Hepatocyte (in vitro differentiated cells): ENCODE measurements around the gene CD79B. TPM values are rescaled to one million over a fixed set of nuclear protein-coding genes. Genes with fewer than 3 reads are reported as not detected.

Source experiments
- DNase-seq: peaks from one replicate; pipeline ENCODE4 v3.0.0-alpha.2; 2016; ENCODE audit warnings: low spot score
- H2AFZ ChIP-seq: fragments of 200-600 bp; sonication (generic); 2 replicates; pipeline ENCODE4 v1.6.0; 2016; ENCODE audit warnings: antibody characterized with exemption, mild to moderate bottlenecking
- H3K27ac ChIP-seq: fragments of 200-600 bp; sonication (generic); 2 replicates; pipeline ENCODE4 v1.5.1; 2016; ENCODE audit warnings: mild to moderate bottlenecking
- H3K27me3 ChIP-seq: fragments of 200-600 bp; sonication (generic); 2 replicates; pipeline ENCODE4 v1.6.1; 2016
- H3K36me3 ChIP-seq: fragments of 200-600 bp; sonication (generic); replicated peaks from 2 replicates; pipeline ENCODE4 v1.5.1; 2016; ENCODE audit warnings: low read depth; ENCODE audit not compliant: insufficient read depth
- H3K4me1 ChIP-seq: fragments of 200-600 bp; sonication (generic); 2 replicates; pipeline ENCODE4 v1.5.1; 2016; ENCODE audit warnings: mild to moderate bottlenecking, moderate library complexity; ENCODE audit not compliant: insufficient read depth
- H3K4me2 ChIP-seq: fragments of 200-600 bp; sonication (generic); 2 replicates; pipeline ENCODE4 v1.6.0; 2016
- H3K4me3 ChIP-seq: fragments of 200-600 bp; sonication (generic); 2 replicates; pipeline ENCODE4 v1.5.1; 2016; ENCODE audit warnings: mild to moderate bottlenecking
- H3K79me2 ChIP-seq: fragments of 200-600 bp; sonication (generic); 2 replicates; pipeline ENCODE4 v1.6.0; 2017; ENCODE audit warnings: mild to moderate bottlenecking
- H3K9me2 ChIP-seq: fragments of 200-600 bp; sonication (generic); replicated peaks from 2 replicates; pipeline ENCODE4 v1.6.0; 2017; ENCODE audit warnings: mild to moderate bottlenecking; ENCODE audit not compliant: insufficient read depth
- H3K9me3 ChIP-seq: fragments of 200-600 bp; sonication (generic); 2 replicates; pipeline ENCODE4 v1.5.1; 2016; ENCODE audit warnings: low read depth, mild to moderate bottlenecking
- H4K20me1 ChIP-seq: fragments of 200-600 bp; sonication (generic); 2 replicates; pipeline ENCODE4 v1.6.0; 2016; ENCODE audit warnings: mild to moderate bottlenecking; ENCODE audit not compliant: insufficient read depth, poor library complexity, severe bottlenecking
- EZH2 ChIP-seq: fragments of 200-600 bp; sonication (generic); IDR thresholded peaks from 2 replicates; pipeline ENCODE4 v1.6.1; 2016; ENCODE audit warnings: antibody characterized with exemption, mild to moderate bottlenecking, borderline replicate concordance
- EZH2phosphoT487 ChIP-seq: fragments of 200-600 bp; sonication (generic); IDR thresholded peaks from one replicate; pipeline ENCODE4 v1.6.1; 2018; ENCODE audit warnings: antibody characterized with exemption, mild to moderate bottlenecking, low read depth, moderate library complexity; ENCODE audit not compliant: unreplicated experiment, severe bottlenecking
- WGBS: methylation state at CpG from one replicate; pipeline ENCODE4 v1.1.6; 2016; ENCODE audit warnings: low lambda C conversion rate; ENCODE audit errors: missing lambda C conversion rate; 5-methylcytosine and 5-hydroxymethylcytosine counted together
- polyA plus RNA-seq: library from polyadenylated mRNA; unstranded; fragments of >200 nt; fragmentation: Nextera tagmentation; extraction: Ambion mirVana; gene quantifications from 2 replicates; pipeline ENCODE4 v1.2.1, GENCODE V29; 2016
- total RNA-seq: library from RNA; depleted of rRNA; stranded (reverse); fragments of >200 nt; gene quantifications from 2 replicates; pipeline ENCODE4 v1.2.3, GENCODE V29; 2014
- TF ChIP-seq, protein P1 (sequence below): fragments of 200-600 bp; sonication (generic); IDR thresholded peaks from 2 replicates; pipeline ENCODE4 v1.5.1; 2016; ENCODE audit warnings: antibody characterized with exemption, mild to moderate bottlenecking; ENCODE audit not compliant: poor library complexity

Gene CD79B
- total and polyA plus RNA-seq, 2 experiments from 2014 or later: 0.57 to 1.2 TPM

DNA sequence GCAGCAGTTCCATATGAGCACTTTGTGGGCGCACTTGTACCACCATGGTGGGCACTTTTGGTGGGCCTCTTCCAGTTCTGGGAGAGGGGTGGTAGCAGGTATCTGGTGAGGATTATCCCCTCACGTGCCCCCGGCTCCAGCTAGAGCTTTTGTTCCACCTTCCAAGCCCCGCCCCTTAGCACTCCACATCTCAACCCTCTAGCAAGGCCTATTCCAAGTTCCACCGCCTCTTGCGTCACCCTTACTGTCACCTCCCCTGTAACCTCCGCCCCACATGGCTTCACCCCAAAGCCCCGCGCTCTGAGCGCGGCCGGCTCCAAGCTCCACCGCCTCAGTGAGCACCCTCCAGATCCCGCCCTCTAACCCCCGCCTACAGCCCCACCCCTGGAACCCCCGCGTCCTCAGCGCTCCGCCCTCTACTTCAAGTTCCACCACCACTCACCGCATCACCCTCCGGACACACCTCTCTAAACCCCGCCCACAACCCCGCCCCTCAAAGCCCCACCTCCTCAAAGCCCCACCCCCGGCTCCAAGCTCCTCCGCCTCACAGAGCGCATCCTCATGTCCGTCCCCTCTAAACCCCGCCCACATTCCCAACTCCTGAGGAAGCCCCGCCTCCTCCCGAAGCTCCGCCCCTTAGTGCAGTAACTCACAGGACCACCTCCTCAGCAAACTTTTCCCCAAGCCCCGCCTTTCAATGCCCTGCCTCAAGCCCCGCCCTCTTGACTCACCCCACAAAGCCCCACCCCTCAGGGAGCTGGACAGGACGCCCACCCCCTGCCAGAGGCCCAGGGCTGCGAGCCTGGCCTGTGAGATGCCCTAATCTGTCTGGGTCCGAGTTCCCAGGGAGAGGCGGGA lies 29.5 kb upstream of the CD79B start:
- 28% methylated on average over 13 of the region's 37 CpGs for WGBS
- Histone ChIP-seq H4K20me1 (no peaks in the 10 kb centered on the region), H3K36me3 (no peaks in the 10 kb centered on the region), H2AFZ (no peak overlapping the region), H3K9me3 (no peaks in the 10 kb centered on the region), H3K4me1 (no peaks in the 10 kb centered on the region), H3K27me3 (peaks cover 3% of the 10 kb centered on the region), H3K79me2 (no peaks in the 10 kb centered on the region), H3K4me3 (no peak overlapping the region), H3K9me2 (no peaks in the 10 kb centered on the region), H3K4me2 (peak overlapping the region; percentile 63), H3K27ac (no peak overlapping the region)
- peak; percentile 80 for DNase-seq
- TF ChIP-seq EZH2phosphoT487: no peak
- TF ChIP-seq, protein P1, sequence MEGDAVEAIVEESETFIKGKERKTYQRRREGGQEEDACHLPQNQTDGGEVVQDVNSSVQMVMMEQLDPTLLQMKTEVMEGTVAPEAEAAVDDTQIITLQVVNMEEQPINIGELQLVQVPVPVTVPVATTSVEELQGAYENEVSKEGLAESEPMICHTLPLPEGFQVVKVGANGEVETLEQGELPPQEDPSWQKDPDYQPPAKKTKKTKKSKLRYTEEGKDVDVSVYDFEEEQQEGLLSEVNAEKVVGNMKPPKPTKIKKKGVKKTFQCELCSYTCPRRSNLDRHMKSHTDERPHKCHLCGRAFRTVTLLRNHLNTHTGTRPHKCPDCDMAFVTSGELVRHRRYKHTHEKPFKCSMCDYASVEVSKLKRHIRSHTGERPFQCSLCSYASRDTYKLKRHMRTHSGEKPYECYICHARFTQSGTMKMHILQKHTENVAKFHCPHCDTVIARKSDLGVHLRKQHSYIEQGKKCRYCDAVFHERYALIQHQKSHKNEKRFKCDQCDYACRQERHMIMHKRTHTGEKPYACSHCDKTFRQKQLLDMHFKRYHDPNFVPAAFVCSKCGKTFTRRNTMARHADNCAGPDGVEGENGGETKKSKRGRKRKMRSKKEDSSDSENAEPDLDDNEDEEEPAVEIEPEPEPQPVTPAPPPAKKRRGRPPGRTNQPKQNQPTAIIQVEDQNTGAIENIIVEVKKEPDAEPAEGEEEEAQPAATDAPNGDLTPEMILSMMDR: no peak
- no peak for TF ChIP-seq EZH2

DNA sequence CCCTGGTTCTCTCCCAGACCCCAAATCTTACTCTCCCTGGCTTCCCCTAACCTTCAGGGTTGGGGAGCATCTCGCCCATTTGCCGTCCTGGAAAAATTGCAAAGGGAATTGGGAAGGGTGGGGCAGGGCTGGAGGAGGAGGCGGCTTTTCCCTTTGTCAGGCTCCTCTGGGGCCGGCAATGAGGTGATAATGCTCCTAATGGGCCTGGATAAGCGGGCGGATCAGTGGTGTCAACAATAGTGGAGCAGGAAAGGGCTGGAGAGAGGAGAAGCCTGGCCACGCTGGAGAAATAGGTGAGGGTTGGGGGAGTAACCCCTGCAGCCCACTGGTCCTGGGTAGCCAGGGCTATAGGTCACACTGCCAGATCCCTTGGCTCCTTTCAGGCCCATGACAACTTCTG lies 28.3 kb upstream of the CD79B start:
- Histone ChIP-seq H3K79me2 (no peaks in the 10 kb centered on the region), H3K27ac (no peak overlapping the region), H3K27me3 (peaks cover 3% of the 10 kb centered on the region), H3K9me3 (no peaks in the 10 kb centered on the region), H2AFZ (no peak overlapping the region), H3K4me1 (no peaks in the 10 kb centered on the region), H3K9me2 (no peaks in the 10 kb centered on the region), H3K4me2 (no peak overlapping the region), H3K4me3 (no peak overlapping the region), H4K20me1 (no peaks in the 10 kb centered on the region), H3K36me3 (no peaks in the 10 kb centered on the region)
- DNase-seq: no peak
- TF ChIP-seq, protein P1: no peak
- TF ChIP-seq EZH2 (no peak), EZH2phosphoT487 (no peak)
- WGBS: 36% methylated on average over 7 of the region's 7 CpGs

DNA sequence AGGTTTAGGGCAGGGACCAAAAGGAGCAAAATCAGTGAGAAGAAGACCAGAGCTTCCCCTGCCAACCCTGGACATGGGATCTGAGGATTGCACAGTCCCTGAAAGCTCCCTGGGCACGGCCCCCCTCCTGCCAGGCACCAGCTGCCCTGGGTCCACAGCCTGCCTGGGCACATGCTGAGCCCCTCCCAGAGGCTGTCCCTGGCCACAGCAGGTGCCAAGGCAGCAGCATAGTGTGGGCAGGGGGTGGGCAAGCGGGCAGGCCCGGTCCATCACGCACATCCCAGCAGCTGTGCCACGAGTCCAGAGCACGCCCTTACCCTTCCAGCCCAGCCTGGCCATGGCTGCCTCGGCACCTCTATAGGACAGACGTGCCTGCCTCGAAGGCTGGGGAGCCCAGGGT lies 27.9 kb upstream of the CD79B start:
- no peaks in the 10 kb centered on the region for H3K9me3 ChIP-seq
- 76% methylated on average over 7 of the region's 9 CpGs for WGBS
- H3K4me1 ChIP-seq: no peaks in the 10 kb centered on the region
- H2AFZ ChIP-seq: no peak overlapping the region
- no peaks in the 10 kb centered on the region for H3K9me2 ChIP-seq
- DNase-seq: no peak
- no peaks in the 10 kb centered on the region for H3K79me2 ChIP-seq
- H3K27me3 ChIP-seq: peaks cover 3% of the 10 kb centered on the region
- no peak overlapping the region for H3K4me2 ChIP-seq
- H3K36me3 ChIP-seq: no peaks in the 10 kb centered on the region
- TF ChIP-seq, protein P1: no peak
- TF ChIP-seq EZH2phosphoT487 (no peak), EZH2 (no peak)
- H3K27ac ChIP-seq: no peak overlapping the region
- no peaks in the 10 kb centered on the region for H4K20me1 ChIP-seq
- no peak overlapping the region for H3K4me3 ChIP-seq
